ENCODE results near the gene YAF2.

GRCh38 chr12:42284157-42284556, 46.1 kb upstream of the YAF2 start:
- TF ChIP-seq CTCF (IDR thresholded peaks at IDR 0.05) (no peak), POLR2AphosphoS5 (IDR thresholded peaks at IDR 0.05) (no peak), POLR2A (IDR thresholded peaks at IDR 0.05) (no peak), EP300 (IDR thresholded peaks at IDR 0.05; ENCODE audit: low read depth) (no peak)

All from transverse colon (tissue), 4 donors.